ENCODE data around the gene LOC101059915.
"Not testable (repeated sequence)": the region's sequence is repeated elsewhere in the genome, so short reads cannot be mapped to it uniquely, and the experiment has no call there.

The LOC101059915 gene

GRCh38 chrX:71665747-71666146, 1.6 kb upstream of the LOC101059915 start:
- no peak for TF ChIP-seq CTCF (IDR thresholded peaks at IDR 0.05)
- no peak overlapping the region for H3K27ac ChIP-seq
- H3K4me3 ChIP-seq = no peak overlapping the region
- no peak for DNase-seq (ENCODE audit: low spot score)

GRCh38 chrX:71666240-71667223, 814 bp upstream of the LOC101059915 start:
- Histone ChIP-seq H3K4me3 (no peak overlapping the region), H3K27ac (no peak overlapping the region)
- no peak for DNase-seq (ENCODE audit: low spot score)
- no peak for TF ChIP-seq CTCF (IDR thresholded peaks at IDR 0.05)

- no peak for TF ChIP-seq CTCF (IDR thresholded peaks at IDR 0.05)
- DNase-seq (ENCODE audit: low spot score) = no peak
- H3K4me3 ChIP-seq = no peak overlapping the region
- H3K27ac ChIP-seq = no peak overlapping the region
Measured at GRCh38 chrX:71668248-71668595, 876 bp downstream of the LOC101059915 start.

GRCh38 chrX:71669492-71669891, 2.1 kb downstream of the LOC101059915 start:
- no peak for TF ChIP-seq CTCF (IDR thresholded peaks at IDR 0.05)
- no peak overlapping the region for H3K27ac ChIP-seq
- DNase-seq (ENCODE audit: low spot score) = no peak
- H3K4me3 ChIP-seq = no peak overlapping the region

GRCh38 chrX:71669947-71670346, 2.6 kb downstream of the LOC101059915 start:
- H3K4me3 ChIP-seq; H3K27ac ChIP-seq; DNase-seq (ENCODE audit: low spot score): not testable (repeated sequence)

- TF ChIP-seq CTCF (IDR thresholded peaks at IDR 0.05) = no peak
Measured at GRCh38 chrX:71671043-71671780, 3.9 kb downstream of the LOC101059915 start.

GRCh38 chrX:71671938-71672337, 4.6 kb downstream of the LOC101059915 start:
- no peak for DNase-seq (ENCODE audit: low spot score)

More at GRCh38 chrX:71671043-71671780, 3.9 kb downstream of the LOC101059915 start:
- no peak overlapping the region for H3K27ac ChIP-seq
- DNase-seq (ENCODE audit: low spot score) = no peak
- no peak overlapping the region for H3K4me3 ChIP-seq

GRCh38 chrX:71675636-71676035, 8.3 kb downstream of the LOC101059915 start:
- not testable (repeated sequence) for DNase-seq (ENCODE audit: low spot score); H3K27ac ChIP-seq; H3K4me3 ChIP-seq

More at GRCh38 chrX:71671938-71672337, 4.6 kb downstream of the LOC101059915 start:
- Histone ChIP-seq H3K4me3 (no peak overlapping the region), H3K27ac (no peak overlapping the region)
- no peak for TF ChIP-seq CTCF (IDR thresholded peaks at IDR 0.05)

- DNase-seq (ENCODE audit: low spot score); H3K4me3 ChIP-seq; H3K27ac ChIP-seq: not testable (repeated sequence)
Measured at GRCh38 chrX:71676068-71676795, 8.9 kb downstream of the LOC101059915 start.

- H3K4me3 ChIP-seq; DNase-seq (ENCODE audit: low spot score); H3K27ac ChIP-seq: not testable (repeated sequence)
Measured at GRCh38 chrX:71677195-71677594, 9.8 kb downstream of the LOC101059915 start.
